ENCODE data around the gene APBA2. TPM values are rescaled to one million over a fixed set of nuclear protein-coding genes. Genes with fewer than 3 reads are reported as not detected.

APBA2 gene
- total RNA-seq, 1 experiment from 2014 or later: 11.2 TPM

GRCh38 chr15:28915041-28915810, 29.5 kb downstream of the APBA2 start:
- Mint-ChIP-seq H3K27ac (no peak overlapping the region), H3K4me1 (peaks cover 35% of the 10 kb centered on the region), H3K4me3 (no peak overlapping the region), H3K27me3 (ENCODE audit: low read depth) (no peaks in the 10 kb centered on the region), H3K36me3 (no peaks in the 10 kb centered on the region), H3K9me3 (no peaks in the 10 kb centered on the region)
- TF ChIP-seq NFATC4 (CRISPR knock-in tag; IDR thresholded peaks at IDR 0.05) (no peak), ZNF121 (CRISPR knock-in tag; IDR thresholded peaks at IDR 0.05) (no peak), ZNF416 (CRISPR knock-in tag; IDR thresholded peaks at IDR 0.05) (no peak), TEAD1 (CRISPR knock-in tag; IDR thresholded peaks at IDR 0.05) (no peak), CREB1 (CRISPR knock-in tag; IDR thresholded peaks at IDR 0.05) (no peak), GRHL2 (CRISPR knock-in tag; IDR thresholded peaks at IDR 0.05; ENCODE audit: insufficient replicate concordance, severe bottlenecking) (no peak), GTF2I (CRISPR knock-in tag; conservative IDR thresholded peaks at IDR 0.05) (no peak), SMAD4 (CRISPR knock-in tag; IDR thresholded peaks at IDR 0.05) (no peak), JUN (CRISPR knock-in tag; IDR thresholded peaks at IDR 0.05) (no peak), CREM (CRISPR knock-in tag; IDR thresholded peaks at IDR 0.05) (no peak), ZNF263 (CRISPR knock-in tag; IDR thresholded peaks at IDR 0.05; ENCODE audit: low read depth) (no peak), KAT7 (CRISPR knock-in tag; IDR thresholded peaks at IDR 0.05; ENCODE audit: borderline replicate concordance) (no peak), GABPB1 (CRISPR knock-in tag; IDR thresholded peaks at IDR 0.05) (no peak)
- TF ChIP-seq, protein P1, sequence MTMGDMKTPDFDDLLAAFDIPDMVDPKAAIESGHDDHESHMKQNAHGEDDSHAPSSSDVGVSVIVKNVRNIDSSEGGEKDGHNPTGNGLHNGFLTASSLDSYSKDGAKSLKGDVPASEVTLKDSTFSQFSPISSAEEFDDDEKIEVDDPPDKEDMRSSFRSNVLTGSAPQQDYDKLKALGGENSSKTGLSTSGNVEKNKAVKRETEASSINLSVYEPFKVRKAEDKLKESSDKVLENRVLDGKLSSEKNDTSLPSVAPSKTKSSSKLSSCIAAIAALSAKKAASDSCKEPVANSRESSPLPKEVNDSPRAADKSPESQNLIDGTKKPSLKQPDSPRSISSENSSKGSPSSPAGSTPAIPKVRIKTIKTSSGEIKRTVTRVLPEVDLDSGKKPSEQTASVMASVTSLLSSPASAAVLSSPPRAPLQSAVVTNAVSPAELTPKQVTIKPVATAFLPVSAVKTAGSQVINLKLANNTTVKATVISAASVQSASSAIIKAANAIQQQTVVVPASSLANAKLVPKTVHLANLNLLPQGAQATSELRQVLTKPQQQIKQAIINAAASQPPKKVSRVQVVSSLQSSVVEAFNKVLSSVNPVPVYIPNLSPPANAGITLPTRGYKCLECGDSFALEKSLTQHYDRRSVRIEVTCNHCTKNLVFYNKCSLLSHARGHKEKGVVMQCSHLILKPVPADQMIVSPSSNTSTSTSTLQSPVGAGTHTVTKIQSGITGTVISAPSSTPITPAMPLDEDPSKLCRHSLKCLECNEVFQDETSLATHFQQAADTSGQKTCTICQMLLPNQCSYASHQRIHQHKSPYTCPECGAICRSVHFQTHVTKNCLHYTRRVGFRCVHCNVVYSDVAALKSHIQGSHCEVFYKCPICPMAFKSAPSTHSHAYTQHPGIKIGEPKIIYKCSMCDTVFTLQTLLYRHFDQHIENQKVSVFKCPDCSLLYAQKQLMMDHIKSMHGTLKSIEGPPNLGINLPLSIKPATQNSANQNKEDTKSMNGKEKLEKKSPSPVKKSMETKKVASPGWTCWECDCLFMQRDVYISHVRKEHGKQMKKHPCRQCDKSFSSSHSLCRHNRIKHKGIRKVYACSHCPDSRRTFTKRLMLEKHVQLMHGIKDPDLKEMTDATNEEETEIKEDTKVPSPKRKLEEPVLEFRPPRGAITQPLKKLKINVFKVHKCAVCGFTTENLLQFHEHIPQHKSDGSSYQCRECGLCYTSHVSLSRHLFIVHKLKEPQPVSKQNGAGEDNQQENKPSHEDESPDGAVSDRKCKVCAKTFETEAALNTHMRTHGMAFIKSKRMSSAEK (CRISPR knock-in tag; IDR thresholded peaks at IDR 0.05; ENCODE audit: borderline replicate concordance): no peak
- DNase-seq (ENCODE audit: low spot score) (no peak), ATAC-seq (no peak)
- POLR2A ChIA-PET: no interaction called here
- CTCF ChIA-PET: interaction anchor here (1.1 kb wide), 1 partner anchor 13 kb away, joined by 3 read pairs; no protein-coding TSS in a partner anchor

GRCh38 chr15:28915935-28916334, 30.2 kb downstream of the APBA2 start:
- H3K4me1 Mint-ChIP-seq: peaks cover 31% of the 10 kb centered on the region
- H3K4me3 Mint-ChIP-seq: no peak overlapping the region
- no peak for ATAC-seq
- no peaks in the 10 kb centered on the region for H3K27me3 Mint-ChIP-seq (ENCODE audit: low read depth)
- H3K27ac Mint-ChIP-seq: no peak overlapping the region
- no peak for DNase-seq (ENCODE audit: low spot score)
- CTCF ChIA-PET: no interaction called here
- H3K9me3 Mint-ChIP-seq: no peaks in the 10 kb centered on the region
- no peaks in the 10 kb centered on the region for H3K36me3 Mint-ChIP-seq
- TF ChIP-seq ZNF416 (CRISPR knock-in tag; IDR thresholded peaks at IDR 0.05) (no peak), TP53 (CRISPR knock-in tag; IDR thresholded peaks at IDR 0.05) (no peak), HMGXB4 (CRISPR knock-in tag; IDR thresholded peaks at IDR 0.05) (no peak), OVOL2 (CRISPR knock-in tag; IDR thresholded peaks at IDR 0.05; ENCODE audit: borderline replicate concordance) (no peak), NR3C1 (CRISPR knock-in tag; conservative IDR thresholded peaks at IDR 0.05; ENCODE audit: low read depth) (no peak)
- POLR2A ChIA-PET: no interaction called here

GRCh38 chr15:28917791-28918140, 32.0 kb downstream of the APBA2 start:
- POLR2A ChIA-PET: no interaction called here
- Mint-ChIP-seq H3K36me3 (no peaks in the 10 kb centered on the region), H3K27ac (no peak overlapping the region), H3K27me3 (ENCODE audit: low read depth) (no peaks in the 10 kb centered on the region), H3K9me3 (no peaks in the 10 kb centered on the region), H3K4me1 (peaks cover 17% of the 10 kb centered on the region), H3K4me3 (peak overlapping the region; percentile 33)
- DNase-seq (ENCODE audit: low spot score) (no peak), ATAC-seq (no peak)
- CTCF ChIA-PET: interaction anchor here (1.7 to 5.6 kb wide), 2 partner anchors 67 to 185 kb away, joined by 8 to 44 read pairs; no protein-coding TSS in a partner anchor
- TF ChIP-seq ZNF281 (CRISPR knock-in tag; IDR thresholded peaks at IDR 0.05) (no peak), RELA (CRISPR knock-in tag; IDR thresholded peaks at IDR 0.05; ENCODE audit: borderline replicate concordance) (no peak), EMX1 (CRISPR knock-in tag; IDR thresholded peaks at IDR 0.05) (no peak), ZNF317 (CRISPR knock-in tag; IDR thresholded peaks at IDR 0.05; ENCODE audit: borderline replicate concordance, low read depth) (no peak), NR2C2 (CRISPR knock-in tag; IDR thresholded peaks at IDR 0.05) (no peak), NR3C1 (CRISPR knock-in tag; conservative IDR thresholded peaks at IDR 0.05; ENCODE audit: low read depth) (no peak)
